Ammon's horn (tissue), 1 donor: ENCODE measurements around the gene SPRR3.

Experiments
- DNase-seq: peaks from one replicate; pipeline ENCODE4 v3.0.0-alpha.2; 2016; ENCODE audit warnings: low spot score

The SPRR3 gene

GRCh38 chr1:153001382-153001781, at the start of gene SPRR3:
TSS of gene SPRR3 (plus strand) at chr1:153001749. CDS start at chr1:153003021, 1,272 bp downstream.
- no peak for DNase-seq

GRCh38 chr1:152953761-152954160, 47.8 kb upstream of the SPRR3 start:
- no peak for DNase-seq

- no peak for DNase-seq
These were observed 47.1 kb upstream of the SPRR3 start for GRCh38 chr1:152954436-152954835.

GRCh38 chr1:152957561-152957960, 44.0 kb upstream of the SPRR3 start:
- no peak for DNase-seq

- DNase-seq: no peak
These were observed 42.3 kb upstream of the SPRR3 start for GRCh38 chr1:152959273-152959672.

GRCh38 chr1:152959801-152960451, 41.6 kb upstream of the SPRR3 start:
- DNase-seq: no peak

GRCh38 chr1:152960452-152961044, 41.0 kb upstream of the SPRR3 start:
- DNase-seq: no peak

- DNase-seq: no peak
These were observed 40.2 kb upstream of the SPRR3 start for GRCh38 chr1:152961226-152961891.

GRCh38 chr1:152962876-152963415, 38.6 kb upstream of the SPRR3 start:
- no peak for DNase-seq

GRCh38 chr1:152964536-152964935, 37.0 kb upstream of the SPRR3 start:
- no peak for DNase-seq

- DNase-seq: no peak
These were observed 35.7 kb upstream of the SPRR3 start for GRCh38 chr1:152965853-152966252.

- DNase-seq: no peak
These were observed 34.3 kb upstream of the SPRR3 start for GRCh38 chr1:152967201-152967600.

GRCh38 chr1:152968248-152968647, 33.3 kb upstream of the SPRR3 start:
- no peak for DNase-seq

- no peak for DNase-seq
These were observed 32.5 kb upstream of the SPRR3 start for GRCh38 chr1:152969036-152969435.

- no peak for DNase-seq
These were observed 31.1 kb upstream of the SPRR3 start, which contains the start of gene SPRR4 for GRCh38 chr1:152970495-152970894. TSS of gene SPRR4 (plus strand) at chr1:152970648. CDS start at chr1:152971891, 1,243 bp downstream.

GRCh38 chr1:152972196-152972886, 29.2 kb upstream of the SPRR3 start:
- no peak for DNase-seq

GRCh38 chr1:152976688-152977087, 24.9 kb upstream of the SPRR3 start:
- DNase-seq: no peak

GRCh38 chr1:152977614-152978013, 23.9 kb upstream of the SPRR3 start:
- no peak for DNase-seq

GRCh38 chr1:152980676-152981075, 20.9 kb upstream of the SPRR3 start:
- DNase-seq: no peak

GRCh38 chr1:152981146-152981871, 20.2 kb upstream of the SPRR3 start:
- DNase-seq: no peak

GRCh38 chr1:152982076-152982475, 19.5 kb upstream of the SPRR3 start:
- no peak for DNase-seq

- no peak for DNase-seq
These were observed 18.3 kb upstream of the SPRR3 start for GRCh38 chr1:152983234-152983633.
